HG02885 (cell line): Measurements from ENCODE around the gene ARID3C.
"Not testable (repeated sequence)": the region's sequence is repeated elsewhere in the genome, so short reads cannot be mapped to it uniquely, and the experiment has no call there.

Experiments used
- ATAC-seq: cut with Tn5 transposase; IDR thresholded peaks from one replicate; pipeline ENCODE4 v1.9.1; 2021; ENCODE audit warnings: mild to moderate bottlenecking; ENCODE audit not compliant: unreplicated experiment, poor library complexity

The ARID3C gene

DNA sequence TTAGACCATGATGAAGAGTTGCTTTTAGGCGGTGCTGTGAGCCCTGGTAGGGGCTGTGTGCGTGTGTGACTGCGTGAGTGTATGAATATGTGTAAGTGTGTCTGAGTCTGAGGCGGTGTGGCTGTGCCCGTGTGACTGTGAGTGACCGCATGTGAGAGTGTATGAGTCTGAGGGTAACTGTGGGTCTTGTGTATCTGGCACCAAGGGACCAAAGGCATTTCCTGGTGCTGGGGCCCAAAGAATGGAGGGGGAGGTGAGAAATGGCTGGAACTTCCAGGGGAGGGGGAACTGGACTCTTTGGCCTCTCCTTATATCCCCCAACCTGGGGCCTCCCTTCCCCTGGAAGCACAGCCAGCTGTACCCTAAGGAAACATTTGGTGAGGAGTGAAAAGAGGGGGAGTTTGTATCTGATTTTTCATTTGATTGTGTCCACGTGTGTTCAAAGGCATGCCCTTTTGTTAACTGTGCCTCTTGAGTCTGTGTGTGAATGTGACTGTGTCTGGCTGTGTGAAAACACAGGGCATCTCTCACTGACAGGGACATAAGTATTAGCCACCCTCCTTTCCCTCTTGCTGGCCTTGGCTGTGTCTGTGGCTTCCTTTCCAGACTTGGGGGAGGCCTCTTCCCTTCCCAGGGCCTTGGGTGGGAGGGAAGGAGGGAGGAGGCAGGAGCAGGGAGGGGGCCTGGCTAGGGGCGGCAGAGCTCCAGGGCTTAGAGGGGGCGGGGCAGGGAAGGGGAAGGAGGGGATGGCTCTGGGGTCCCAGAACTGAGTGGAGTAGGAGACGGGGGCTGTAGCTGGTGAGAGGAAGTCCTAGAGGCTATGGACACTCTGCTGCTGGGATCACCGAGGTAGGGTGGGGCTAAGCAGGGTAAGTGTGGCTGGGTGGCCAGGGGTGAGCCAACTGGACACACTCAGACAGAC, 24.5 kb upstream of the ARID3C start:
- ATAC-seq, result no peak

DNA sequence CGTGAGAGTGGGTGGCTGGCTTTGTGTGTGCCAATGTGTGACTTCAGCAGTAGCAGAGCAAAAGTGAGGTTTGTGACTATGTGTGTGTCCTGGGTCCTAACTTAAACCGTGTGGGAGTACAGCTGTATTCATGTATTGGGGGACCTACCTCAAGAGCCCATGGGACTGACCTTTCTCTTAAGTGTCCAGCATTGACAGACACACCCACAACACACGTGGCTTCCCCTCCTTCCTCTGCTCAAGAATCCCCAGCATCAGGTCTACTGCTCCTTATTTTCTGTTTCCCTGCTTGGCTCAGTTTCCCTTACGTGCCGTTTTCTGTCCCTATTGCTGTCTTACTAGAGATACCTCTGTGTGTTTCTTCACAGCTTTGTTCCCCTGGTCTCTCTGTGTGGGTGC, 23.7 kb upstream of the ARID3C start:
- ATAC-seq, result no peak

DNA sequence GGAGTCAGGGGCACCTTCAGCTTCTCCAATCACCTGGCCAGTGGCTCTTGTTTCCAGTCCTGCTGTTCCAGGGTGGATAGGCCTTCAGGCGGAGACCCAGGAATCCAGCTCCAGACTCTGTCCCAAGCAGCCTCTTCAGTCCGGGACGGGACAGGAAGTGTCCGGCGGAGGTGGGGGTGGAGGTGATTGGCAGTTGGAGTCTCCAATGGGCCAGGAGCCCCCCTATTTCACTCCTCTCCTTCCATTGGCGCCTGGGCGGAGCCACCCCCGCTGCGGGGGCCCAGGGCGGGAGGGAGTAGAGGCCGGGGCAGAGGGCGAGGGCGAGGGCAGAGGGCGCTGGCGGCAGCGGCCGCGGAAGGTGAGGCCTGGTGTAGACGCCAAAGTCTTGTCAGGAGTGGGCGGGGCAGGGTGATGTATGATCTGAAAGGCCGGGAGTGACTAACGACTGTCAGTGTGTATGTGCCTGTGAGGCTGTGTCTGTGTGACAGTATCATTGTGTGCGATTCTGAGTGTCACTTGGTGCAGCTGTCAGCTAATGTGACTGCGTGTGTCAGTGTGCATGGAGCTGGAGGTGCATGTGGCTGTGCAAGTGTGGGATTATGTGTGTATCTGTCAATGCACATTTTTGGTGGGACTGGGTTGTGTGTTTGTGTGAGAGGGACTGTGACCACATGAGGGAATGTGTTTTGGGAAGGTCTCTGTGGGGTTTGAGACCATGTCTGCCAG, 23.2 kb upstream of the ARID3C start, which contains the start of gene IL11RA:
TSS of gene IL11RA (plus strand) at position 310 of the 726 bp plus-strand sequence. CDS start 3,033 bp downstream, outside the sequence.
- ATAC-seq, result peak; percentile 78

GRCh38 chr9:34651321-34651720, 22.5 kb upstream of the ARID3C start:
- no peak for ATAC-seq

DNA sequence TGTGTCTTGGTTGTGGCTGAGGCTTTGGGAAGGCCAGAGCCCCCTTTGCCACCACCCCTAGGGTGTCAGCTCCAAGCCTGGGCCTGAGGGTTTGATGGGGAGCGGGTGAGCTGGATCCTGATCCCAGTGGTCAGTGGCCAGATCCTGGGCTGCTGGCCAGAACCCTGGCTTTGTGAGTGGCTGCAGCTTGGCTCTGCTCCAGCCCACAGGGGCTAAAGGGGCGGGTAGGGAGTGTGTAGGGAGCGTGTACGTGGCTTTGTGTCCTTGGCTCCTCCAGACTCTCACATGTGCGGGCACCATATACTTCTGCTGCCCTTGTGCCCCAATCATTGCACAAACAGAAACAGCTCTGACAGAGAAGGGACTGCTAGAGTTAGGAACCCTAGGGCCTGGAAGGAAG, 21.9 kb upstream of the ARID3C start:
- no peak for ATAC-seq

DNA sequence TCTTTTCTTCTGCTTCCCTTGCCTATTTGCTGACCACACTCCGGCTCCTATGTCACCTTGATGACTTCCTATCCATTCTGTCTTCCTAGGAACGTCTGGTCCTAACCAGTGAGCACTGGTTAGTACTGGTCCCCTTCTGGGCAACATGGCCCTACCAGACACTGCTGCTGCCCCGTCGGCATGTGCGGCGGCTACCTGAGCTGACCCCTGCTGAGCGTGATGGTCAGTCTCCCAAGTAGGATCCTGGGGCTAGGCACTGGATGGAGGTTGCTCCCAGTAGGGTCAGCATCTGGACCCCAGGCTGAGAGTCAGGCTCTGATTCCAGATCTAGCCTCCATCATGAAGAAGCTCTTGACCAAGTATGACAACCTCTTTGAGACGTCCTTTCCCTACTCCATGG, 19.8 kb upstream of the ARID3C start:
- no peak for ATAC-seq

DNA sequence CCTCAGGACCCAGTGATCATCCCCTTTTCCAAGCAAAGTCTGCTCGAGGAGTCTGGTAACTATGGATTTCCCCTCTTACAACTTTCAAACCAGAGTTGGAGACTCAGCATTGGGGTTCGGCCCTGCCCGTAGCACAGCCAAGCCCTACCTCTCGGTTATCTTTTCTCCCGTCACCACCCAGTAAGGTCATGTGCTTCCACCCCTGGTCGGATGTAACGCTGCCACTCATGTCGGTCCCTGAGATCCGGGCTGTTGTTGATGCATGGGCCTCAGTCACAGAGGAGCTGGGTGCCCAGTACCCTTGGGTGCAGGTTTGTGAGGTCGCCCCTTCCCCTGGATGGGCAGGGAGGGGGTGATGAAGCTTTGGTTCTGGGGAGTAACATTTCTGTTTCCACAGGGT, 18.8 kb upstream of the ARID3C start:
- no peak for ATAC-seq

DNA sequence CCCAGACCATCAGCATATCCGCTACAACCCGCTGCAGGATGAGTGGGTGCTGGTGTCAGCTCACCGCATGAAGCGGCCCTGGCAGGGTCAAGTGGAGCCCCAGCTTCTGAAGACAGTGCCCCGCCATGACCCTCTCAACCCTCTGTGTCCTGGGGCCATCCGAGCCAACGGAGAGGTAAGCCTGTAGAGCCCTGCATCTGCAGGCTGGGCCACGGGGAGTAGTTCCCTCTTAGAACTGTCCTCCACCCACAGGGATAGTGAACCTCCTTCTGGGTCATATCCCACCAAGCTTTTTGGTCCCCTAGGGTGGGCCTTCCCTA, 18.2 kb upstream of the ARID3C start:
- ATAC-seq, result no peak

DNA sequence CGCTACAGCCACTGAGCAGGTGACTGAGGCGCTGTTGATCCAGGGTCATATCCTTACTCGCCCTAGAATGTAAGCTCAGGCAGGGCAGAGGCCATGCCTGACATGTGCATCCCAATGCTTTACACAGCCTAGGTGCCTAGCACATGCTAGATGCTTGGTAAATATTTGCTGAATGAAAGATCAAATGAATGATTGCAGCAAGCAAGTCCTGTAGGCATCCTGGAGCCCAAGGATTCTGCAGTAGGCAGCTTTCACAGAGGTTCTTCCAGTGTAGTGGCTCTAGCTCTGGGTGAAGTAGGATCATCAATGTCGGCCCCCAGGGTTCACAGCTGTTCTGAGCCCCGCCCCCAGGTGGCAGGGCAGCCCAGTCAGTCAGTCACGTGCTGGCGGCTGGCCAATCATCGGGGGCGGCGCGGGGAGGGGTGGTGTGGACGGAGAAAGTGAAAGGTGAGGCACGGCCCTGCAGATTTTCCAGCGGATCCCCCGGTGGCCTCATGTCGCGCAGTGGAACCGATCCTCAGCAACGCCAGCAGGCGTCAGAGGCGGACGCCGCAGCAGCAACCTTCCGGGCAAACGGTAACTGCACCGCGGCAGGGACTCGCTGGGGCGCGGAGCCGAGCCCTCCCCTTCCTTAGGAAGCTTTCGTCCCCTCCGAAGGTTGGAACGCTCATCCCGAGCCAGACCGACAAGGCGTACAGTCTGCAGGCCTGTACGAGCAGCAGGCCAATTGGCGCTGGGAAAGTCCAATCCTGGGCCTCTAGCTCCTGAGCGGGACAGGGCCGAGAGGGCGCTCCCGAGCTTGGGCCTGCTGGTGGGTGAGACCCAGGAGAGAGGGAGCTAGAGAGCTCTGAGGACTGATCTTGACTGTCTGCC, 17.6 kb upstream of the ARID3C start, which contains the start of gene GALT:
TSS of gene GALT (plus strand) at position 465 of the 873 bp plus-strand sequence. CDS start at position 495, 30 bp downstream.
- peak; percentile 91 for ATAC-seq

DNA sequence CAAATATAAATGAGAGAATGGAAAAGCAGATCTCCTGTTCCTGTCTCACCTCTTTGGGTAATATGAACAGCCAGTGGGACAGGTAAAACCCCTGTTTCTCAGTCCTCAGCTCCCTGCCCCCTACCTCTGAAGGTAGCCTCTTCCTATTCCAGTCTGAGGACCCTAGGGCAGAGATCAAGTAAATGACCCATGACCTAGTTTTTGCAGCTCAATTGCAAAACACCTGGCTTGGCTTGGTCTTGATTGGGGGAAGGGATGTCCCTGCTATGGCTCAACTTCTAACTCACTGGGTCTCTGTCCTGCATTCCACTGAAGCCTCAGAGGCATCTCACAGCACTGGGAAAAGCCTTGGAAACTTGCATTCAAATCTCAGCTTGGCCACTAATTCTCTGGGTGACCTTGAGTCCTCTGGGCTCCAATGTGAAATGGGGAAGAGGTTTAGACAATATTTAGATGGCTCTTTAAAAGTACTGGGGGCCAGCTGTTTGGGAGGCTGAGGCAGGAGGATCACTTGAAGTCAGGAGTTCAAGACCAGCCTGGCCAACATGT, 16.0 kb upstream of the ARID3C start:
- no peak for ATAC-seq

- ATAC-seq, result no peak
Observed at GRCh38 chr9:34642679-34643078, 13.8 kb upstream of the ARID3C start.

- not testable (repeated sequence) for ATAC-seq
Observed at GRCh38 chr9:34639322-34639721, 10.5 kb upstream of the ARID3C start.

DNA sequence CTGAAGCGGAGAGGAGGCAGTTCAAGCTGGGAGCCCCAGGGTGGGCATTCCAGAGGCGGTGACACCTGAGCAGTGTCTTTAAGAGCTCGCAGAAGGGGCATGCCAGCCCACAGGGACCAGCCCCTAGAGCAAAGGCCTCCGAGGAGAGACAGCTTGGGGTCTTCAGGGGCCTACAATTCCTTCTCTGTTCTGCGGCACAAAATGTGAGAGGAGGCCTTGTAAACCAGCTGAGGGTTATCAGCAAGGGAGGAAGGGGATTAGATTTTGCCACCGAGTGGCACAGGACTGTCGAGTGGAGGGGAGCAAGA, 9.2 kb upstream of the ARID3C start:
- no peak for ATAC-seq

- peak; percentile 91 for ATAC-seq
Observed at GRCh38 chr9:34637356-34638137, 8.7 kb upstream of the ARID3C start, which contains the start of gene SIGMAR1. SIGMAR1 (minus strand) TSS chr9:34637787; CDS start chr9:34637697, 90 bp downstream.

GRCh38 chr9:34636791-34637355, 8.0 kb upstream of the ARID3C start:
- ATAC-seq, result no peak

DNA sequence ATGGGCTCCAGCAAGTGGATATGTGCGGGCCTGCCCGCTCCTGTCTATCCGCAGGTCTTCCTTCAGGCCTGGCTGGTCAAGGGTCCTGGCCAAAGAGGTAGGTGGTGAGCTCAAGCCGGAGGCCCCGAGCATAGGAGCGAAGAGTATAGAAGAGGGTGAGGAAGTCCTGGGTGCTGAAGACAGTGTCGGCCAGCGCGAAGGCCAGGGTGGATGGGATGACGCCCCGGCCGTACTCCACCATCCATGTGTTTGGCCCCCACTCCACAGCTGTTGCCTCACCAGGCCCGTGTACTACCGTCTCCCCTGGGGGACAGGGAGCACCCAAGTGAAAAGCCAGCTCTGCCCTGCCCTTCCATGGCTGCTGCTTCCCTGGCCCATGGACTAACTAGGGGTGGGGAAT, 6.7 kb upstream of the ARID3C start:
- ATAC-seq, result no peak

DNA sequence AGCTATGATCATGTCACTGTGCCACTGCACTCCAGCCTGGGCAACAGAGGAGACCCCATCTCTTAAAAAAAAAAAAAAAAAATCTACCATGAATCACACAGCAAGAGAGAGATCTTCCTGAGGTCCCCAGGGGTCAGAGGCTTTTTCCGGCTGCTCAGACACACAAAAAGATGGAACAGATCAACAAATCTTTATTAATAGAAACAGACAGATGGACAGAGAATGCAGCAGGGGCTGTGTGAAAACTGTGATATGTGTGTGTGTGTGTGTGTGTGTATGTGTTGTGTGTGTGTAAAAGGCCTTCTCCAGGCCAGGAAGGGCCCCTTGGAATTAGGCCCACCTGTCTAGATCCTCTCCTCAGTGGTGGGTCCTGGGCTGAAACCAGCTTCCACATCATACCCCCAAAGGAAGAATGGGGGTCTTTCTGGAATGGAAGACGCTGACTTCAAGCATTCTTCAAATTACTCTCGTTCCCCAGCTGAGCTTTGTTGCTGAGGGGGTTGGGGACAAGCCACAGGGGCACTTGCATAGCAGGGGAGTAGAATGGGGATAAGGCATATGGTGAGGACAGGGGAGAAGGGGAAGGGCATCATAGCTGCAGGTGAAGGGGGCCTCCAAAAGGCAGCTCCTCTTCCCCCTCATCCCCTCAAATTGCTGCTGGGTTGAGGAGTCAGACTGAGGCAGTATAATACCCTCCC, 5.8 kb upstream of the ARID3C start:
- ATAC-seq, result no peak

DNA sequence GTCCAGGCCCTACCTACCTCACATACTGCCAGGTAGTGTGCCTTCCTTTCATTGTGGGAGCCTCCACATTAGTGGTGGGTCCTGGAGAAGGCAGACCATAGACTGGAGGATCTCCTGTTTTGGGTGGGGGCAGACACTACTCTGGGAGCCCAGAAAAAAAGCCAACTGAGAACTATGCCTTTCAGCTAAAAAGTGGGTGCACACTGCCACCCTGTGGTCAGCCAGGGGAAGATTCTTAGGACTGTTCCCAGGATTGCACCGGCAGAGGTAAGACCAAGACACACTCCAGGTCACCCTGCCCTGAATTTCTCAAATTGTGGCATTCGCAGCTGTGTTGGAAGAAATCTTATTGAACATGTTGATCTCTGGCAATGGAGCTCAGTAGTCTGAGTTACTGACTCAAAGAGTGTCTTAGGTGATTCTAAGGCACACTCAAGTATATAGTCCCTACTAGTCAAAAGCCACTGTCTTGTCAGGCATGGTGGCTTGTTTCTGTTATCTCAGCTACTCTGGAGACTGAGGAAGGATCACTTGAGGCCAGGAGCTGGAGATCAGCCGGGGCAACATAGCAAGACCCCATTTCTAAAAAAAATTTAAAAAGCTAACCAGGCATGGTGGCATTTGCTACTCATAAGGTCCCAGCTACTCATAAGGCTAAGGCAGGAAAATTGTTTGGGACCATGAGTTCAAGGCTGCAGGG, 5.1 kb upstream of the ARID3C start:
- ATAC-seq, result peak; percentile 42
